ENCODE measurements around the gene PLAAT4.
A peak's percentile ranks its signal among the peaks of the same experiment; 100 is the strongest.
"Not testable (repeated sequence)": the region's sequence is repeated elsewhere in the genome, so short reads cannot be mapped to it uniquely, and the experiment has no call there.

PLAAT4 gene

GRCh38 chr11:63578882-63579281 is 42.3 kb downstream of the PLAAT4 start:
- Histone ChIP-seq H3K9me3 (peaks cover 16% of the 10 kb centered on the region), H3K36me3 (replicated peaks) (peaks cover 55% of the 10 kb centered on the region)
- H3K27me3 ChIP-seq (ENCODE audit: low read depth); DNase-seq (ENCODE audit: low spot score in 2 of 2); H3K4me3 ChIP-seq; H3K4me1 ChIP-seq; in situ Hi-C loops (cut with MboI; ENCODE audit: low sequenced_read_pairs): not testable (repeated sequence)

- H3K4me3 ChIP-seq; DNase-seq (ENCODE audit: low spot score in 2 of 2); in situ Hi-C loops (cut with MboI; ENCODE audit: low sequenced_read_pairs); H3K27me3 ChIP-seq (ENCODE audit: low read depth): not testable (repeated sequence)
- Histone ChIP-seq H3K4me1 (peaks cover 10% of the 10 kb centered on the region), H3K9me3 (peaks cover 16% of the 10 kb centered on the region), H3K36me3 (replicated peaks) (peaks cover 56% of the 10 kb centered on the region)
Observed at GRCh38 chr11:63581224-63581623, 44.6 kb downstream of the PLAAT4 start.

DNA sequence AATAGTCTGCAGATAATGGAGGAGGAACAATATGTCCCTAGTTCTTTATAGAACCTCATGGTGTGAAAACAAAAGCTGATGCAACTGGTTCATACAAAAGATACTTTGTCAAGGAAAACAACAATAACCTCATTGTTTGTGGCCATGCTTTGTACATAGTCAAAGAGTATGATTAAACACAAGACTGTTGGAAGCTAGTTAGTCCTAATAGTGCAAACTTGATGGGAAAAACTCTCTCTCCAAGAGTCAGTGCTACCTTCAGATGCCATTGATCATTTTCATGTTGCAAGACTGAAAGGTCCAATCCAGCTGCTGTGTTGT is 46.7 kb downstream of the PLAAT4 start:
- peak in 1 of 2 experiments; percentile 36 for DNase-seq (ENCODE audit: low spot score in 2 of 2)
- Histone ChIP-seq H3K36me3 (replicated peaks) (peaks cover 71% of the 10 kb centered on the region), H3K27me3 (ENCODE audit: low read depth) (no peaks in the 10 kb centered on the region), H3K4me3 (no peak overlapping the region), H3K4me1 (peaks cover 10% of the 10 kb centered on the region), H3K9me3 (peaks cover 16% of the 10 kb centered on the region)
- in situ Hi-C loops (cut with MboI; ENCODE audit: low sequenced_read_pairs), result no loop called here

- no peak overlapping the region for H3K4me3 ChIP-seq
- in situ Hi-C loops (cut with MboI; ENCODE audit: low sequenced_read_pairs), result no loop called here
- peaks cover 11% of the 10 kb centered on the region for H3K9me3 ChIP-seq
- DNase-seq (ENCODE audit: low spot score in 2 of 2), result no peak
- H3K27me3 ChIP-seq (ENCODE audit: low read depth), result no peaks in the 10 kb centered on the region
- H3K36me3 ChIP-seq (replicated peaks), result peaks cover 70% of the 10 kb centered on the region
- H3K4me1 ChIP-seq, result peaks cover 10% of the 10 kb centered on the region
Observed at GRCh38 chr11:63586451-63587166, 50.0 kb downstream of the PLAAT4 start.

GRCh38 chr11:63589000-63589399 is 52.4 kb downstream of the PLAAT4 start:
- no peak for DNase-seq (ENCODE audit: low spot score in 2 of 2)
- Histone ChIP-seq H3K4me3 (no peak overlapping the region), H3K27me3 (ENCODE audit: low read depth) (no peaks in the 10 kb centered on the region), H3K9me3 (no peaks in the 10 kb centered on the region), H3K4me1 (no peaks in the 10 kb centered on the region), H3K36me3 (replicated peaks) (peaks cover 68% of the 10 kb centered on the region)
- in situ Hi-C loops (cut with MboI; ENCODE audit: low sequenced_read_pairs), result no loop called here

GRCh38 chr11:63590024-63590788 is 53.6 kb downstream of the PLAAT4 start:
- in situ Hi-C loops (cut with MboI; ENCODE audit: low sequenced_read_pairs), result no loop called here

DNA sequence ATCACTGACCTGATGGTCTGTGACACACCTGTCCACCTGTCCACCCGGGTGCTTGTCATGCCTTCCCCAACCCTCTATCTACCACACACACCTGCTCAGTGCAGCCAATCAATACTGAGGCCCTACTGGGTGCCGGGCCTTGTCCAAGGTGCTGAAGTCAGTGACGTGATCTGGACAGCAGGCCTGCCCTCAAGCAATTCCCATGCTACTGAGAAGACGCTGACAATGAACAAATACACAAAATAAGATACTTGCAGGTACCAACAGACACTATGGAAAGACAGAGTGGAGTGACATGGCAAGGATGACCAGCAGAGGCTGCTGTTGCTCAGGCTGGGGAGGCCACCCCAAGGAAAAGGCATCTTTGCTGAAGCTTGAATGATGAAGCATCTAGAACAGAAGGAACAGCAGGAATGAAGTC is 56.4 kb downstream of the PLAAT4 start:
- in situ Hi-C loops (cut with MboI; ENCODE audit: low sequenced_read_pairs), result no loop called here
- no peak overlapping the region for H3K4me3 ChIP-seq
- H3K9me3 ChIP-seq, result no peaks in the 10 kb centered on the region
- H3K4me1 ChIP-seq, result no peaks in the 10 kb centered on the region
- no peaks in the 10 kb centered on the region for H3K27me3 ChIP-seq (ENCODE audit: low read depth)
- peak in 1 of 2 experiments; percentile 59 for DNase-seq (ENCODE audit: low spot score in 2 of 2)
- H3K36me3 ChIP-seq (replicated peaks), result peaks cover 69% of the 10 kb centered on the region

More at GRCh38 chr11:63590024-63590788, 53.6 kb downstream of the PLAAT4 start:
- peaks cover 68% of the 10 kb centered on the region for H3K36me3 ChIP-seq (replicated peaks)
- no peak overlapping the region for H3K4me3 ChIP-seq
- H3K9me3 ChIP-seq, result no peaks in the 10 kb centered on the region
- no peaks in the 10 kb centered on the region for H3K4me1 ChIP-seq
- no peaks in the 10 kb centered on the region for H3K27me3 ChIP-seq (ENCODE audit: low read depth)
- no peak for DNase-seq (ENCODE audit: low spot score in 2 of 2)

DNA sequence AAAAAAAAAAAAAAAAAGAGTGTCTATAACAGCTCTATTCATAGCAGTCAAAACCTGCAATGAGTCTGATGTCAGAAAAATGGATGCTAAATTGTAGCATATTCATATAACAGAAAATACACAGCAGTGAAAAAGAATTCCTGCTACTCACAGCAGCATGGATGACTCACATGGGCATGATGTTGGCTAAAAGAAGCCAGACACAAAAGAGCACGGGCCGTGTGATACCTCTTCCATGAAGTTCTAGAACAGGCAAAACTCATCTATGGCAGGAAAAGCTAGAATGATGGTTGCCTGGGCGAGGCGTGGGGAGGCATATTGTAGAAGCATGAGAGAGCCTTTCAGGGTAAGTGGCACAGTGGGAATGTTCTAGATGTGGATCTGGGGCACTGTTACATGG is 58.7 kb downstream of the PLAAT4 start:
- peak in 1 of 2 experiments; percentile 3 for DNase-seq (ENCODE audit: low spot score in 2 of 2)
- Histone ChIP-seq H3K27me3 (ENCODE audit: low read depth) (no peaks in the 10 kb centered on the region), H3K9me3 (no peaks in the 10 kb centered on the region), H3K4me3 (no peak overlapping the region), H3K36me3 (replicated peaks) (peaks cover 58% of the 10 kb centered on the region), H3K4me1 (no peaks in the 10 kb centered on the region)
- in situ Hi-C loops (cut with MboI; ENCODE audit: low sequenced_read_pairs), result no loop called here

All from HAP-1 (cell line).